Left cardiac atrium (tissue), 4 donors: ENCODE data around the gene TSPYL2. TPM values are rescaled to one million over a fixed set of nuclear protein-coding genes. Genes with fewer than 3 reads are reported as not detected.
A peak's percentile ranks its signal among the peaks of the same experiment; 100 is the strongest.

Experiments
- ATAC-seq, 2 donors: fragments of 200-7000 bp; cut with Tn5 transposase; one replicate each; pipeline ENCODE4 v1.9.1; 2020; ENCODE audit warnings: mild to moderate bottlenecking in 2 of 2, moderate library complexity in 2 of 2
- DNase-seq: peaks from one replicate; pipeline ENCODE4 v3.0.0-alpha.2; 2020
- intact Hi-C, 2 donors: fragments of 100-400 bp; cut with DNase I; formaldehyde crosslinking; loops; one replicate each; pipeline versions ENCODE4 v1.14.1 to v1.15.1; 2022 to 2023
- total RNA-seq, 2 donors: library from RNA; stranded (reverse); fragmentation: NEBNext Ultra II Directional; extraction: Animal tissue kit (Norgen Biotek cat#: 25700); gene quantifications; one replicate each; pipeline ENCODE4 v1.2.1, GENCODE V29; 2021
- donor health status: DM: no; HTN: yes; CAD: no.
- donor health status: DM: no; HTN: yes; CAD: no; lungs with severe emphysema.
- donor health status: DM: yes; HTN: yes; CAD: no.
- donor health status: Dilated cardiomyopathy.

Gene TSPYL2
- total RNA-seq, 2 donors from 2014 or later = 33.5 to 37.4 TPM

GRCh38 chrX:53077207-53078197 lies 4.7 kb upstream of the TSPYL2 start:
- intact Hi-C loops = no loop called here
- DNase-seq (no peak), ATAC-seq (no peak)

- ATAC-seq (no peak), DNase-seq (no peak)
- intact Hi-C loops = no loop called here
These were observed 3.2 kb upstream of the TSPYL2 start for GRCh38 chrX:53078943-53079342.

DNA sequence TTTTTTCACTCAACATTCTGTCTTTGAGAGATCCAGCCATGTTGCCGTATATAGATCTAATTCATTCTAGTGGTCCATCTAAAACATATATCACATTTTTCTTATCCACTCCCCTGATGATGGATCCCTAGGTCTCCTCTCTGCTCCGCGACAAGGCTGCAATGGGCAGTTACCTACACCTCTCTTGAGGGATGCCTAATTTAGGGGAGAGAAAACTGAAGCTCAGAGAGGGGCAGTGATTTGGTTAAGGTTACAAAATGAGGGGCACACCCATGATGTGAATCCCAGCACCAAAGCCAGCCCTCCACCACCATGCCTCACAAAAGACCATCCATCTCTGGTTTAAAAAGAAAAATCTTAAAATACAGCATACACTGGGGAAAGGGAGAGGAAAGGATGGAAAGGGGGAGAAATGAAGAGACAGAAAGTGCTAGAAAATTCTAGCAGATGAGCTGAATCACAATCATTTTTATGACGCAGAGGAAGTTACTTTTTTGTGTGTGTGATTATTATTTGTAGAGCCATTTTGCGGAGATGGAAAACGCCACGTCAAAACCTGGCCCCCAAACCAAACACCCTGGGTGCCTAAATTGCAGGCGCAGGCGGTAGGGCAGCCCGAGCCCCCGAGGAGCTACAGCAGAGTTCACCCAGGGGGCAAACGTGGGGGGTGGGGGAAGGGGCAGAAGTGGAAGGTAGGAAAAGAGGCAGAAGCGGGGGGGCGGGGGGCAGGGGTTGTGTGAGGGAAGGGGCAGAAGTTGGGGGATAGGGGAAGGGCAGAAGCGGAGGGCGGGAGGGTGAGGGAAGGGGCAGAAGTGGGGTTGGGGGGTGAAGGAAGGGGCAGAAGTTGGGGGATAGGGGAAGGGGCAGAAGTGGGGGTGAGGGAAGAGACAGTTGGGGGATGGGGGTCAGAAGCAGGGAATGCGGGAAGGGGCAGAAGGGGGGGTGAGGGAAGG lies 1.3 kb upstream of the TSPYL2 start:
- DNase-seq = no peak
- ATAC-seq = no peak
- intact Hi-C loops = no loop called here

DNA sequence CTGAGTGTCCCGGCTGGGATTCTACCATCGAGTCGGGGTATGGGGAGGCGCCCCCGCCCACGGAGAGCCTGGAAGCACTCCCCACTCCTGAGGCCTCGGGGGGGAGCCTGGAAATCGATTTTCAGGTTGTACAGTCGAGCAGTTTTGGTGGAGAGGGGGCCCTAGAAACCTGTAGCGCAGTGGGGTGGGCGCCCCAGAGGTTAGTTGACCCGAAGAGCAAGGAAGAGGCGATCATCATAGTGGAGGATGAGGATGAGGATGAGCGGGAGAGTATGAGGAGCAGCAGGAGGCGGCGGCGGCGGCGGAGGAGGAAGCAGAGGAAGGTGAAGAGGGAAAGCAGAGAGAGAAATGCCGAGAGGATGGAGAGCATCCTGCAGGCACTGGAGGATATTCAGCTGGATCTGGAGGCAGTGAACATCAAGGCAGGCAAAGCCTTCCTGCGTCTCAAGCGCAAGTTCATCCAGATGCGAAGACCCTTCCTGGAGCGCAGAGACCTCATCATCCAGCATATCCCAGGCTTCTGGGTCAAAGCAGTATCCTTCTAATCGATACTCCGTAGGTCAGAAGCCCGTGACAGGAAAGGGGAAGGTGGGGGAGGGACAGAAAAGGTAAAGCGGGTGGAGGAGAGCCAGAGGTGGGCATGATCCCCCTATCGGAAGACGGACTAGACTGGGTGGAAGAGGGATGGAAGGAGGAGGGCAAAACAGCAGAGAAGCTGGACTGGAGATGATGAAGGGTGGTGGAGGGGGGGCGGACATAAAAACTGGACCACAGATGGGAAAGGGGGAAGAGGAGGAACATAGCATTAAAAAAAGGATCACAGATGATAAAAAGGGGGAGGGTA lies 828 bp downstream of the TSPYL2 start:
- no peak for ATAC-seq
- DNase-seq = no peak
- intact Hi-C loops = no loop called here

GRCh38 chrX:53084043-53084570 lies 1.9 kb downstream of the TSPYL2 start:
- DNase-seq = no peak
- no peak for ATAC-seq
- intact Hi-C loops = no loop called here

DNA sequence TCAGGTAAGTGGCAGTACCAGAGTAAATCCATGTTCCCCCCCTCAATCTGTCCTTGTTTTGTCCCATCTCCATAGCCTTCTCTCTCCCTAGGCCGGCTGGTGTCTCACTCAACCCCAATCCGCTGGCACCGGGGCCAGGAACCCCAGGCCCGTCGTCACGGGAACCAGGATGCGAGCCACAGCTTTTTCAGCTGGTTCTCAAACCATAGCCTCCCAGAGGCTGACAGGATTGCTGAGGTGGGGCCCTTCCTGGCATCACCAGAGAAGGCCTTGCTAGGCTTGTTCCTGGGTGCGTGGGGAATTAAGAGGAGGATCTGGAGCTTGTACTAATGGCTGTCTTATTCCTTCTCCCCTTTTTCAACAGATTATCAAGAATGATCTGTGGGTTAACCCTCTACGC lies 2.7 kb downstream of the TSPYL2 start:
- intact Hi-C loops = no loop called here
- no peak for ATAC-seq
- no peak for DNase-seq

GRCh38 chrX:53085661-53086229 lies 3.6 kb downstream of the TSPYL2 start:
- ATAC-seq (no peak), DNase-seq (no peak)
- intact Hi-C loops = no loop called here

GRCh38 chrX:53086464-53086863 lies 4.3 kb downstream of the TSPYL2 start:
- ATAC-seq = no peak
- peak; percentile 54 for DNase-seq
- intact Hi-C loops = no loop called here

DNA sequence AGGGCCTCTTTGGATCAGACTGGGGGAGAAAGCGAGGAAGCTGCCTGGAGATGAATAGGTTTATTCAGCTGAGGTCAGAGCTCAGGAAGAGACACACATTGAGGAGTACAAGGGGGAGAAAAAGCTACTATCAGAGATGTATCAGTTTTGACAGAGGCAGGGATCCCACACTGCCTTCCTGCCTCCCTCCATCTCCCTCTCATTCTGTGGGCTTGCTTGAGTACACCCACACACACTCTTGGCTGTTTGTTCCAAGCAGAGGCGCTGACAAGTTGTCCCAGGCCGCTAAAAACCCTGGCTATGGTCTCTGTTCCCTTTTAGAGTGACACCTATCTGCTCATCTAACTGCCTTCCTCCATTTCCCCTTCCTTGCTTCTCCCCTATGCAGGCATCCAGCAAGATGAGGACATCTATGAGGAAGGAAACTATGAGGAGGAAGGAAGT lies 5.2 kb downstream of the TSPYL2 start:
- DNase-seq (no peak), ATAC-seq (no peak)
- intact Hi-C loops = no loop called here

DNA sequence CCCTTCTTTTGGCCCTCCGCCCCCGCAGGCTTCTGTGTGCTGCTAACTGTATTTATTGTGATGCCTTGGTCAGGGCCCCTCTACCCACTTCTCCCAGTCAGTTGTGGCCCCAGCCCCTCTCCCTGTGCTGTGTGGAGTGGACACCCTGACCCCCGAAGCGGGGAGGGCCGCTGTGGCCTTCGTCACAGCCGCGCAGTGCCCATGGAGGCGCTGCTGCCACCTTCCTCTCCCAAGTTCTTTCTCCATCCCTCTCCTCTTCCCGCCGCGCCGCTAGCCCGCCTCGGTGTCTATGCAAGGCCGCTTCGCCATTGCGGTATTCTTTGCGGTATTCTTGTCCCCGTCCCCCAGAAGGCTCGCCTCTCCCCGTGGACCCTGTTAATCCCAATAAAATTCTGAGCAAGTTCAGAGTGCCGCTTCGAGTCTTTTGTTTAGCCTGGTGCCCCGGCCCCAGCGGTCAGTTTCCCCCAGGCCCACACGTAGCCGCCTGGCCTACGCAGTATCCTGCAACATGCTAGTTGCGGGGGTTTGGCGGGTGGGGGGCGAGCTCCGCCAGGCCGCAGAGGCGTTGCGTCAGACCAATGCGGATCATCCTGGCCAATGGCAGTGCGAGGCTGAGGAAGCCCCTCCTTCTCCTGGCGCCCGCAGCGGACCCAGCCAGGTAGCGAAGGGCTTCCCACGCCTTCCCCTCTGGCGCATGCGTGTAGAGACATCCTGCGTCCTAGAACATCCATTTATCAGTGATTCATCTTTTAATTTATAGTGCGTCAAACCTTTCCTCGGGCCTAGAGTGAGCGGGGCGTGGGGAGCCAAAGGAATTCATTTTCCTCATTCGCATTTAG lies 6.2 kb downstream of the TSPYL2 start:
- DNase-seq (peak; percentile 88), ATAC-seq (peak; percentile 88 to 92)
- intact Hi-C loops = no loop called here

GRCh38 chrX:53089224-53089842 lies 7.2 kb downstream of the TSPYL2 start:
- DNase-seq (peak; percentile 40), ATAC-seq (peak in 1 of 2 donors; percentile 19)
- intact Hi-C loops = no loop called here

DNA sequence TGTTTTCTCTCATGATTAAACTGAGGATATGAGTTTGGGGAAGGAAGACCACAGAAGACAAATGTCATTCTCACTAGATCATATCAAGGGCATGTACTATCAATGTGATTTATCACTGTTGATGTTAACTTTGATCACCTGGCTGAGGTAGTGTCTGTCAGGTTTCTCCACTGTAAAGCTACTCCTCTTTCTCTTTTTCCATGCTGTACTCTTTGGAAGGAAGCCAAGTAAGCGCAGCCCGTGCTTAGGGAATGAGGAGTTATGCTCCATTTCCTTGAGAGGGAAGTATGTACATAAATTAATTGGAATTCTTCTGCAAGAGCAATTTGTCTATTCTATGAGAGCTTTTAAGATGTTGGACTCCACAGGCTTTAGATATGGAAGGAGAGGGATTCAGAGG lies 7.8 kb downstream of the TSPYL2 start:
- intact Hi-C loops = no loop called here
- DNase-seq (no peak), ATAC-seq (no peak)

DNA sequence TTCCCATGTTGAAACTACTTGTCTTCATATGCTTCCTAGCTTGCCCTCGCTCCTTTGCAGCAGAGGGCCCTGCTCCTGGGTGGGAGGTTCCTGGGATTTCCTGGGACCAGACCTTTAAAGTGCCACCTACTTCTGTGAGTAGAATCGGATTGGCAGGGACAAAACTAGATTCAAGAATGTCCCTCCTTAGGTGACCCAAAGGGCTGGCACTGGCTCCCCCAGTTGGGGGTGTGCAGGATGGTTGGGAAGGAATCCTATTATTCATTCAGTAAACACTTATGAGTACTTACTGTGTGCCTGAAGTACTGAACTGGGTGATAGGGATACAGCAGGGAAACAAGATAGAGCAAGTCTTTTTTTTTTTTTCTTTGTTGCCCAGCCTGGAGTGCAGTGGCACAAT lies 9.2 kb downstream of the TSPYL2 start:
- intact Hi-C loops = no loop called here
- no peak for DNase-seq

GRCh38 chrX:53093177-53093655 lies 11.0 kb downstream of the TSPYL2 start:
- DNase-seq = peak; percentile 85
- intact Hi-C loops = loop anchor here in 1 of 2 donors (1.0 kb wide), 1 partner anchor 22 kb away; no protein-coding TSS in a partner anchor
- peak; percentile 67 to 84 for ATAC-seq

More for the DNA sequence above, 9.2 kb downstream of the TSPYL2 start:
- ATAC-seq = no peak

- intact Hi-C loops = loop anchor here in 1 of 2 donors (1.0 kb wide), 1 partner anchor 23 kb away; no protein-coding TSS in a partner anchor
- ATAC-seq (peak; percentile 93 to 95), DNase-seq (peak; percentile 86)
These were observed 11.8 kb downstream of the TSPYL2 start, which contains the start of gene KANTR for GRCh38 chrX:53093748-53094581. Gene KANTR (plus strand): TSS chrX:53094142. CDS start chrX:53124273, 30,131 bp downstream.

- intact Hi-C loops = no loop called here
These were observed 12.4 kb downstream of the TSPYL2 start for GRCh38 chrX:53094582-53094905.

More at GRCh38 chrX:53094582-53094905, 12.4 kb downstream of the TSPYL2 start:
- no peak for ATAC-seq
- DNase-seq = no peak
